Hematopoietic multipotent progenitor cell treated with erythropoietin and hydrocortisone succinate and interleukin-3 and kit ligand, for 4 days (in vitro differentiated cells): Measurements from ENCODE around the gene PEPD.

Experiments used
- DNase-seq: peaks from one replicate; pipeline ENCODE4 v3.0.0-alpha.2; 2015

Gene PEPD

GRCh38 chr19:33510462-33511194, 11.0 kb downstream of the PEPD start:
- DNase-seq: no peak

GRCh38 chr19:33509774-33510173, 11.8 kb downstream of the PEPD start:
- no peak for DNase-seq

- DNase-seq: no peak
Measured at GRCh38 chr19:33508941-33509614, 12.5 kb downstream of the PEPD start.

- DNase-seq: no peak
Measured at GRCh38 chr19:33508431-33508830, 13.2 kb downstream of the PEPD start.

- no peak for DNase-seq
Measured at GRCh38 chr19:33508009-33508408, 13.6 kb downstream of the PEPD start.

GRCh38 chr19:33507021-33507956, 14.3 kb downstream of the PEPD start:
- no peak for DNase-seq

- DNase-seq: no peak
Measured at GRCh38 chr19:33506498-33506897, 15.1 kb downstream of the PEPD start.

GRCh38 chr19:33505823-33506222, 15.8 kb downstream of the PEPD start:
- DNase-seq: no peak

- DNase-seq: no peak
Measured at GRCh38 chr19:33505148-33505547, 16.4 kb downstream of the PEPD start.

GRCh38 chr19:33504058-33504444, 17.5 kb downstream of the PEPD start:
- DNase-seq: no peak

GRCh38 chr19:33503433-33504057, 18.0 kb downstream of the PEPD start:
- no peak for DNase-seq

GRCh38 chr19:33503030-33503429, 18.6 kb downstream of the PEPD start:
- no peak for DNase-seq

- no peak for DNase-seq
Measured at GRCh38 chr19:33502521-33502920, 19.1 kb downstream of the PEPD start.

- no peak for DNase-seq
Measured at GRCh38 chr19:33501693-33502356, 19.8 kb downstream of the PEPD start.

- no peak for DNase-seq
Measured at GRCh38 chr19:33500991-33501390, 20.6 kb downstream of the PEPD start.

- no peak for DNase-seq
Measured at GRCh38 chr19:33500586-33500985, 21.0 kb downstream of the PEPD start.

- no peak for DNase-seq
Measured at GRCh38 chr19:33499671-33500506, 21.7 kb downstream of the PEPD start.

GRCh38 chr19:33499248-33499647, 22.3 kb downstream of the PEPD start:
- DNase-seq: no peak

- DNase-seq: no peak
Measured at GRCh38 chr19:33498391-33499000, 23.1 kb downstream of the PEPD start.

GRCh38 chr19:33497778-33498175, 23.8 kb downstream of the PEPD start:
- no peak for DNase-seq

- no peak for DNase-seq
Measured at GRCh38 chr19:33497131-33497777, 24.3 kb downstream of the PEPD start.
